ENCODE results near the gene C7.

- no peak for TF ChIP-seq CTCF (IDR thresholded peaks at IDR 0.05; ENCODE audit: low read depth, low read length)
- no peak for TF ChIP-seq EZH2phosphoT487 (IDR thresholded peaks at IDR 0.05; ENCODE audit: low read depth)
Measured at GRCh38 chr5:41010572-41010971, 101.3 kb downstream of the C7 start.
